GM18873 (cell line): ENCODE results near the gene DACH1.
"Not testable (repeated sequence)": the region's sequence is repeated elsewhere in the genome, so short reads cannot be mapped to it uniquely, and the experiment has no call there.

Experiments
- ATAC-seq: cut with Tn5 transposase; IDR thresholded peaks from one replicate; pipeline ENCODE4 v1.9.1; 2021; ENCODE audit warnings: mild to moderate bottlenecking, moderate library complexity, moderate number of reproducible peaks; ENCODE audit not compliant: unreplicated experiment, low FRiP score

Gene DACH1

DNA sequence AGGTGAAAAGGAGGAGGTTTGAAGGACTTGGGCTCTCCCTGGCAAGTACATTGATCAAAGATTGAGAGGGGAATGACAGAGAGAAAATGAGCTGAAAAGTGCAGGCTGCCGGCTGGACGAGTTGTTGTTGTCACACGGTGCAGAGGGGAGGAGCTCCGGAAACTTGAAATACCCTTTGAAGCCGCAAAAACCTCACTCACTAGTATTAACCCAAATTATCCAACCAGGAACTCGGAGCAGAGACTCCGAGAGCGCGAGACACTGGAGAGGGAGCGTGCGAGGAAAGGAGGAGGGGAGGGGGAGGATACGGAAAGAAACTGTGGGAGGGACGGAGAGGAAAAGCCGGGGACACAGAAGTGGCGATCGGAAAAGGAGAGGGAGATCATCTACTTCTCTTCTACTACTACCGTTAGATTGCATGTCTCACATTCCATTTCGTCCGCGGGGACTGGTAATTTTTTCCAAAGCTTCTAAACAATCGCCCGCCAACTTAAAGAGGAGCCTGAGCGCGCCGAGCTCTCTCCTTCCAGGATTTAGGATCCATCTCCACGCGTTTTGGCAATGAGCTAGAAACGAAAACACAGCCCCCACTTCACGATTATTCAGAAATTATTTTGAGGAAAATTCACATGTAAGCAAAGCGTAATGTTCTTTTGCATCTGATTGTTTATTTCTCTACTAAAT is at the start of gene DACH1:
Gene DACH1 (minus strand): TSS at position 74 of the 684 bp plus-strand sequence.
- no peak for ATAC-seq

DNA sequence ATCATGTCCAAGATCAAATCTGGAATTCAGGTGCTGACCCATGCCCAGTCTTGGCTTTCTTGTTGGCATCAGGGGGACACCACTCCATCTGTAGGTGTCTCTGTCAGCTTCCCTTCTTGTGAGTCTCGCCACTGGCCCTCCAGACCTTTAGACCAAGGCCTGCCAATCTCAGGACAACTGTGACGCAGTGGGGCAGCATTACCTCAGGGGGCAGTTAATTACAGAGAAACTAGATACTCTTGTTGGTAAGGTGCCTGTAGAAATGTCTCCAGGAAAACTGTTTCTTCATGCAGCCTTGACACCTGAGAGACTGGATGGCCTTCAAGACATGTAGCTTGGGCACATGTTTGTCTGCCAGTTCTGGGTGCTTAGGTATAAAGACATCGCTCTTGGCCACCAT is 46.7 kb upstream of the DACH1 start:
- no peak for ATAC-seq

DNA sequence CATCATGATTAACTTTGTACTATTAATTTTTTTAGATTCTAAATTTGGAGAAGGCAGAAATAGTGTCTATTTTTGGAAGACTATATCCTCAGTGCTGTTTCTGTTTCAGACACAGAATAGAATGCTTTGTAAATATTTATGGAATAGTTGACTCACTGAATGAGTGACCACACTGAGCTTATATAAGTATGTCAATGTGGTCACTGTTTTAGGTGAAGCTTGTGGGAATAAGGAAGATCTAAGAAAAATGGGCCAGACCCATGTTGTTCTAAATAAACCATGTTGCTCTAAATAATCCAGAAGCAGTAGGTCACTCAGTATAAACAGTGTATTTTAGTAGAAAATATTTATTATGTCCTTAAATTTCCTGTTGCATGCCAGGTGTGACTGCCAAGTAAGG is 45.5 kb upstream of the DACH1 start:
- no peak for ATAC-seq

DNA sequence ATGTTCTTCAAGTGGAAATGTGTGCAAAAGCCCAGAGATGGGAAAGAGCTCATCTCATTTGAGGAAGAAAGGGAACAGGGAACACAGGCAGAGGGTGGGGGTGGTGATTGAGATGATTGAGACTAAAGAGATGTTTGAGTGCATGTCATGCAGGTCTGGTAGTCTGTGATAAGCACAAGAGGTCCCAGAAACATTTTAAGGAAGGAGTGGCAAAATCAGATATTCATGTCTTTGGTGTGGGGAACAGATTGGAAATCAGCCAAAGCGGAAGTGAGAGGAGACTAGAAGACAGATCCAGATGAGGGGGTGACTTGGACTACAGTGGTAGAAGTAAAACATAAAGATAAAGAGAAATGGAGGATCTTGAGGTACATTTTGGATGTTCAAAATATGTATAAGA is 39.4 kb upstream of the DACH1 start:
- ATAC-seq: no peak

DNA sequence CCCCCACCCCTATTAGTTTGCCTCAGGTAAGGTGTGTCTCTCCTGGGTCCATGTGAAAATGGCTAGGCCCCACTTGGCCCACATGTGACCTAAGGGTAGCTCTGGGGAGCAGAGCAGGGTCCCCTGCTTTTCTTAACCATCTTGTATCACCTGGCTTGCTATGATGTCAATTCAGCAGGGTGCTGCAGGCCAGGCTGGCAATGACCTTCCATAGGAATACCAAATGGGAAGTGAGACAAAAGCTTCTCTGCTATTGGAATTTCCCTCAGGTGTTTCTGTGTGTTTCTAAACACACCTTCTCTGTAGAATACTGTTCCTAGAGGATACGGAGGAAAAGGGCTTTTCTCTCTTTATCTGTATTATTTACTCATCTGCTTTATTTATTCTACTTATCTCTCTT is 35.7 kb upstream of the DACH1 start:
- ATAC-seq: no peak

DNA sequence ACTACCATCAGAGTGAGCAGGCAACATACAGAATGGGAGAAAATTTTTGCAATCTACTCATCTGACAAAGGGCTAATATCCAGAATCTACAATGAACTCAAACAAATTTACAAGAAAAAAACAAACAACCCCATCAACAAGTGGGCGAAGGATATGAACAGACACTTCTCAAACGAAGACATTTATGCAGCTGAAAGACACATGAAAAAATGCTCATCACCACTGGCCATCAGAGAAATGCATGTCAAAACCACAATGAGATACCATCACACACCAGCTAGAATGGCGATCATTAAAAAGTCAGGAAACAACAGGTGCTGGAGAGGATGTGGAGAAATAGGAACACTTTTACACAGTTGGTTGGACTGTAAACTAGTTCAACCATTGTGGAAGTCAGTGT is 26.5 kb upstream of the DACH1 start:
- ATAC-seq: not testable (repeated sequence)

DNA sequence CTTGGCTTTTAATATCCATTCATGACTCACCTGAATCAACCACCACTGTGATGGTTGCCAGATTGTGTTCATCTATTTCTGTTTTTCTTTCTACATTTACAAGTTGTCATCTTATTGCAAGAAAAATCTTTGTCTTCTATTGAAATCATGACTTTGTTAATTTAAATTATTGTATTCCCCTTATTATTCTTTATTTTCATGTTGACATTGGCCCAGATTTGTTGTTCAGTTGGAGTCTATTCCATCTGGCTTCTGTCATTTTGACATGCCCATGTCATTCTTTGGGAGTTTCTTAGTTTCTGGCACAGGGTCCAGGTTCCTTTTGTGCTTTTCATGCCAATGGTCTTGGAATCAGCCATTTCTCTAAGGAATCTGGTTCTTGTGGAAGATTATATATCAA is 19.9 kb upstream of the DACH1 start:
- ATAC-seq: no peak

DNA sequence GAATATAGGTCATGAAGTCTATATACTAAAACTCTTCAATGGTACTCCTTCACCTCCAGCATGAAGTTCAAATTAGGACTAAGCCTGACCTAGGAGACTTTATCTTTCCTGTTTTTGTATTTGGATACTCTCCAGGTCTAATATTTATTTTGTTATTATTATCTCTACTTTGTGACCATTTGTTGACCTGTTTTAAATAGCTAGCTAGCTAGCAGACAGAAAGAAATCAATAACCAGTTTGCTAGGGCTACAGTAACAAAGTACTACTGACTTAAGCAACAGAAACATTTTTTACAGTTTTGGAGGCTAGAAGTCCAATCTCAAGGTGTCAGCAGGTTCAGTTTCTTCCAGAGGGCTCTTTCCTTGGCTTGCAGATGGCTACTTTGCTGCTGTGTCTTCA is 15.1 kb upstream of the DACH1 start:
- ATAC-seq: no peak

DNA sequence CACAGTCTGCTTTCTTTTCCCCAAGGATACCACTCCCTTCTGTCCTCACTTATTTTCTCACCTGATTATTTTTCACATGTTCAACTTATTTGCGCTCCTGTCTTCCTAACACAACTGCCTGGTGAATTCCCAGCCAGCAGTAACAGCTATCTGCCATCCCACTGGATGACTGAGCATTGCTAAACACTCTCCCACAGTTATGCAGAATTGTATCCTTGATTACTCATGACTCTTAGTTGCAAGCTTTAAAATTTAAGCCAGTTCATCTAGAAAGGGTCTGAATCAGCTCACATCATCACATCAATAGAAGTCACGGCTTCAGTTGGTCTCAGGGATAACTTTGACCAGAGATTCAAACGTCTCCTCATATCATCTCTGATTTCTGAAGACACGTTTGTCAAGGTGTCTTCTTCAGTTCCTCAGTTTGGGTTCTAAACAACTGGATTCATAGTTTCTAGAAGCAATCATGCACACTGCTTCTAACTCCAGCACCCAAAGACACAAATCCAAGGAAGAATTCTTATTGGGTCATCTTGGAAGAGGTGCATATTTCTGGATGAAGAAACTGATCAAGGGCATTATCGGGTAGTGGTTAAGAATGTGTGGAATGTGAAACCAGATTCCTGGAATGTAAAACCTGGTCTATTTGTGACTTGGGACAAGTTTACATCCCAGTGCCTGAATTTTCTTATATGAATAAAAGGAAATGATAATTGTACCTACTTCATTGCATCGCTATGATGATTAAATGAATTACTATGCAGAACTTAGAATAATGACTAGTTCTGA is 13.9 kb upstream of the DACH1 start:
- ATAC-seq: no peak

DNA sequence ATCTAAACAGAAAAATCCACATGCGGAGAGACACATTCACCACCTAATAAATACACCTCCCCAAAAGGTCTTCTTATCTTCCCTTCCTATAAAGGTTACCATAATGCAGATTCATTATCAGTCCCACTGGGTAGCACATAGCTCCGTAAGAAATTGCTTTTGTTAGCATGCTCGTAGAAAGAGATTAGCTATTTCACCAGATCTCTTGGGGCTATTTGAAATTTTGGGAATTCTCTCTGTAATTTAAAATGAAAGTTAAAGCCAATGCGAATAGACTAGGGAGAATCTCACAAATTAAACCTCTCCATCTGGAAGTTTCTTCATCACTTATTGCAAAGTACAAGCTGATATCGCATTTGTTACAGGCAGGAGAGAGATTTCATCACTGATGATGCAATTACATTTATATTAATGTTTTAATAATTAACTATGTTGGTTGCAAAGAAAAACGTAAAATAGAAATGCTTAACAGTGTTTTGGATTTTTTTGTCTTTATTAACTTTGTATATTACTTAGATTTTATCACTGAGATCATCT is 12.9 kb upstream of the DACH1 start:
- no peak for ATAC-seq

DNA sequence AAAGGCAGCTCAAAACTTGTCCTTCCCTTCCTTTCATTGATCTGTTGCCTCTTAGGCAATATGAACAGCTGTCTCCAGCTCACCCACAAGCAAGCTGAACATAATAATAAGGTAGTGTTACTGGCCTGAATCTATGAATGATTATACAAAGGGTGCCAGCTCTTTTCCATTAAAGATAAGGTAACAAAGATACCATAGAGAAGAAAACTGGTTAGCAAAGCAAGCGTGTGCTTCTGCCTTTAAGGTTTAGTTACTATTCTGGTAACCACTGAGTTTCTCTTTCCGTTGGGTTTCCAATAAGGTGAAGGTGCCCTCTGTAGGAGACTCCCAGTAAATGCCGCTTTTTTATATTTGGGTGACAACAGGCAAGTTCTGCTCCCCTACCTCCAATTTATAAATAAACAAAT is 12.1 kb upstream of the DACH1 start:
- ATAC-seq: peak; percentile 90

DNA sequence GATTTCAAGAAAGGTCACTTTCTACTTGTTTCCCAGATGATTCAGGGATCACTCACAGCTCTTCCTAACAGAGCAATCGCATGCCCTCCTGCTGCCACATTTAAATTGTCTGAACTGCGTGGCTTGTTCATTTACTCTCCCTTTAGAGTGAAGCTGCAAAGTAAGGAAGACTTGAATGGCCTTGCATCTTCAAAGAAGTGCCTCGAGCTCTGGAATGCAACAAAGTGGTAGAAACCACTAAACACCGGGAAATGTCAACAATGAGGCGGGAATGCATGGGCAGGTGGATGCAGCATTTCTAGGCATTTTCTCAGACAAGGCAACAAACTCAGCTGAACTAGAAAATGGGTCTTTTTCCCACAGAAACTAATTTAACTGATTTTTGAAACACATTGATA is 10.3 kb upstream of the DACH1 start:
- ATAC-seq: no peak

DNA sequence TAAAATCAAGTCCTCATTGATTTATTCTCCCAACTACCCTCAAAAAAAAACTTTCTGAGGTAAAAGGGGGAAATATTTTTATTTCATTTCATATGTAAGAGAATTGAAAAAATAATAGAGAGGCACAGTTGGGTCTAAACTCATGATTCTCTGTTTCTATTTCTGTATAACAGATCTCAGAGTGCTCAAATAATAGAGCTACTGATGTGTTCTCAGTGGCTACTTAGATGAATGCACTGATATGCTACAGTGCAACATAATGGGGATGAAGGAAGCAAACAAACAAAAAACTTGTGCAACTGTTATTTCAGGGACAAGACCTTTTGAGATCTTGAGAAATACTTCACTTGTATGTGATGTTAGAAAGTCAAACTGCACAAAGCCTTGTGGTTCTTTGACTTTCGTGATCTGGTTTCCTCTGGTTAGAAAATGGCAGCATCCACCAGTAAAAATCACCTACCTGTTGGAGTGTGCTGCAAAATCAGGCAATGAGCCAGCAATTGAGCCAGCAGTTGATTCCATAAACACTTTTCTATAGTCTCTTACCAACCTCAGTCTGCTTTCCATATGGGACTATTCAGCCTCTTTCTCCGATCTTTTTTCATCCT is 9.7 kb upstream of the DACH1 start:
- ATAC-seq: no peak

DNA sequence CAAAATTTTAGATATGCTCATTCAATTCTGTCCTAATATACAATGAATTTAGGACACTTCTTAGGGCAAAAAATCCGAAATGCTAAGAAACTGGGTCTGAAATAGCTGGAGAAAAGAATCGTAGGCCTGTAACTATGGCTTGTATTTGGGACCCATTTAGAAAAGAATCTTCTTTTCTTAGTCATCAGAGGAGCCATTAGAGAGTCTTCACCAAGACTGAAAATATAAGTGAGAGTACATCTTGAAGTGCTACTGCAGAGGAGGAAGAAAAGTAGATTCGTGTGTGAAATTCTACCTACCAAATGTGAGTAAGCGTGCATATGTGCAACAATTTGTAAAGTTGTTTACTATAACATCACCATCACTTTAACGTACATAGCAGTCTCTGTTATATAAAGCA is 8.8 kb upstream of the DACH1 start:
- ATAC-seq: no peak

DNA sequence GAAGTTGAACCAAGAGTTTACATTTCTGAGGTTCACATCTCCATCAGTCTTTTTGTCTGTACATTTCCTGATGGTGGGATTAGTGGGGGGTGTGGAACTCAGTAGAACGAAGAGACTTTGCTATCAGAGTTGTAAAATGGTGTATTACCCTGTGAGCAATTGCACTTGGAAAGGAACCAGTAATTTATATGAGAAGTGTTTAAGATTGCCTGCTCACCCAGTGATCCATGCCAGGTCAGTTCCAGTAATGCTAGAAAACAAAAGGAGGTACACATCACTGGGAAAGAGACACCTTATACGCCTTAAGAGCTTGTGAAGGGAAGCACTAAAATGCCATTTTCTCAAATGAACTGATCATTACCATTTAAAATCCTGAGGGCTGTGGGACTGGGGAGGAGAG is 7.5 kb upstream of the DACH1 start:
- no peak for ATAC-seq

DNA sequence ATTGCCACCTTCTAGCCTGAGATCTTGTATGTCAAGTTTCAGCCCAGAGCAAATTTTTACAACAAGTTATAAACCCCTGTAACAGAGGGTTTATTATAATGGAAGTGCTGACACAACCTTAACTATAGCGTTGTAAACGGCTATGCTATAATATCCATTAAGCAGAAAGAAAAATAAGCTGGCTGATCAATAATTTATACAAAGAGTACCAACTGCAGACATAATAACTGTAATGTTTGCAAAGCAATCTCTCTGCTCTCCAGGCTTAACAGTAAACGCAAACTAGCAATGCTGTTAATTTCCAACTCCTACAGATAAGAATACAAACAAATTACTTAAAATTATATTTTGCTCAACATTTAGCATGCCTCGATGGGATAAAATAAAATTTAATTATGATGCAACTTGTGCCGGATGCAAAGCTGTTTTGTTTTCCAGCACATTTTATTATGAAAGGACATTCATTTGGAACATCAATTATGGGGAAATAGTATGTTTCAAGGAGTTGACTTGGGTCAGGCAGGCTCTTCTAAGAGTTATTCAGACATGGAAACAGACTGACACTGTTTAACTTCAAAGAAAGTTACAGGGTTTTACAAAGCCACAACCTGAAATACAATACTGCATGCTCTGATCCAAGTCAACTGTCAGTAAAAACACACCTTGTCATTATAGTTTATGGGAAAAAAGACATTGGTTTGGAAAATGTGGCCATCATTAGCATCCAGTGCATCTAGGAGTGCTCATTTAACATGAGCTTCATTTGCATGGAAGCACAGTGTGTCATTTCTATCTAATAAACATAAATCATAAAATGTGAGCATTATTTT is 6.6 kb upstream of the DACH1 start:
- ATAC-seq: no peak

DNA sequence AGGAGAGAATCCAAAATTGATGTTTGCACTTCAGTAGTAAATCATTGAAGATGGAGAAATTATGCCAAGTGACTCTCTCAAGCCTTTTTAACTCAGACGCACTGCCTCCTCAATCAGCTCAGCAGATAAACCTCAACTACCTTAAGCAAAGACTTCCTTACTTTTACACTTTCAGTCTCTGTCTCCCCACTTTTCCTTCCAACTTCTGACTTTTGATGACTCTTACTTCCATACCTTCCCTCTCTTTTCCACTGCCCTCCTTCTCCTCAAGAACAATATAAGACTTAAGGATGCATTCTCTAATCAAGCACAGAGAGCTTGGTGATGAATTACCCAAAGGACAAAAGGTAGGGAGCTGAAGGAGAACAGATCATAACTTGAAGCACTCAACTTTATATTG is 4.8 kb upstream of the DACH1 start:
- no peak for ATAC-seq

DNA sequence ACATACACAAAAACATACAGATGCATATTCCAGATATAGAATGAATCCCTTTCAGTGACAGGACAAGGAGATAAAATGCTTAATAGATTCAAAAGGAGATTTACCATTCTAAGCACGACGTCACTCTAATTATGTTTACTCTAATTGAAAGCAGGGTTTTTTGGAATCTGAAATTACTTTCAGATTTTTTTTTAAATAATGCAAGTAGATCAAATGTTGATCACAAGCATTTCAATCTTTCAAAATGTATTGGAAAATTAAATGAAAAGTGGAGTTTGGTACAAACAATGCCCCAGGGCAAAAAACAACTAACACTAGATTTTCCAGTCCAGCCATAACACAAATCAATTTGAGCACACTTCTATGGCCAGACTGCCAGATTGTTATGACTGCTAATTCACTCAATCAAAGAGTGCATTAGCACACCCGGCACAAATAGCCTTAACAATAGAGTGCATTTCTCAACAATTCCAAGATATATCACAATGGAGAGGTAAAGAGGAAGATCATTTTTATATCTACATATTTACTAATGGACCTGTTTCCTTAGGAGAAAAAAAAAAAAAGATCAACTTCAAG is 4.3 kb upstream of the DACH1 start:
- no peak for ATAC-seq

DNA sequence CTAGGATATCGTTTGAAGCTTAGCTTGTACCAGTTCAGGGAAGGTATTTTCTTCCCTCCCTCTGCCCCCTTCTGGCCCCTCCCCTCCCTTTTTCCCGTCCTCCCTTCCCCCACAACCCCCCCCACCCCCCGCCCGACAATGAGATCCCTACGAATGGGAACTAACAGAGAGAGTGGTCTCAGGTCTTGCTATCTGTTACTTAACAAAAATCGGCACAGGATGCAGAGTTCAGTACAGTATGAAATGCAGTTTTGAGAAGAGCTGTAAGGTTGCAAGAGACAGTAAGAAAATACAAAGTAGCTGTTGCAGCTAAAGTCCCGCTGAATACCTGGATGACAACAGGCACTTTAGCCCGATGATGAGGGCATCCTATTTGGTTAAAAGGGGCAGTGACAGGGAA is 3.1 kb upstream of the DACH1 start:
- ATAC-seq: no peak

DNA sequence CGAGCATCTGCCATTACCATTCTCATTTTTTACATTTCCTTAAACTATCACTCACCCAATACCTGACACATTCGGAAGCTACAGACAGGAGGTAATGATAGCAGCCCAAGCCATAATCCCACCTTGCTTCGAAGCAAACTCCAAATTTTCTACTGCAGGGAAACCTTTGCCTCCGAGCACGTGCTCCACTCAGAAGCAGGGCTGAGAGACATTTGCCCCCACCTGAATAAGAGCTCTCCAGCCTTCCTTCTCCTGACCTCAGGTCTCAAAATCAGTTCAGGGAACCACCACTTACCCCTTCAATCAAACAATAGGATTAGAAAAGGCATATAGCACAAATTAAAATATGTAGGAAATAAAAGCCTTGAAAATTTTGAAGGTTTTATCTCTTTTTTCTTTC is 2.3 kb upstream of the DACH1 start:
- no peak for ATAC-seq
